GM23338 (cell line): ENCODE measurements around the gene SPIRE1. TPM values are rescaled to one million over a fixed set of nuclear protein-coding genes. Genes with fewer than 3 reads are reported as not detected.

ENCODE experiments used
- ATAC-seq: fragments of 200-7000 bp; cut with Tn5 transposase; 3 replicates; pipeline ENCODE4 v1.9.1; 2020
- DNase-seq: peaks from one replicate; pipeline ENCODE4 v3.0.0-alpha.2; 2015; ENCODE audit warnings: low spot score
- H2AFZ ChIP-seq: fragments of 200-600 bp; sonication (generic); 2 replicates; pipeline ENCODE4 v1.8.0; 2016; ENCODE audit warnings: antibody characterized with exemption, mild to moderate bottlenecking, moderate library complexity
- H3F3A ChIP-seq: fragments of 200-600 bp; sonication (generic); replicated peaks from 2 replicates; pipeline ENCODE4 v1.8.0; 2017; ENCODE audit warnings: antibody characterized with exemption, mixed run types, low read depth
- H3K27ac ChIP-seq: fragments of 200-600 bp; sonication (generic); 2 replicates; pipeline ENCODE4 v1.6.1; 2016; ENCODE audit warnings: low read depth
- H3K27me3 ChIP-seq: fragments of 200-600 bp; sonication (generic); 2 replicates; pipeline ENCODE4 v1.8.0; 2016; ENCODE audit warnings: mild to moderate bottlenecking, mixed run types, moderate library complexity; ENCODE audit not compliant: insufficient read depth
- H3K36me3 ChIP-seq: fragments of 200-600 bp; sonication (generic); 2 replicates; pipeline ENCODE4 v1.8.0; 2016; ENCODE audit warnings: mild to moderate bottlenecking; ENCODE audit not compliant: insufficient read depth
- H3K4me1 ChIP-seq: fragments of 200-600 bp; sonication (generic); 2 replicates; pipeline ENCODE4 v1.8.0; 2016; ENCODE audit warnings: mild to moderate bottlenecking, moderate library complexity; ENCODE audit not compliant: insufficient read depth
- H3K4me2 ChIP-seq: fragments of 200-600 bp; sonication (generic); 2 replicates; pipeline ENCODE4 v1.7.1; 2017; ENCODE audit warnings: mixed run types
- H3K4me3 ChIP-seq: fragments of 200-600 bp; sonication (generic); 2 replicates; pipeline ENCODE4 v1.6.1; 2016; ENCODE audit warnings: mixed run types
- H3K79me2 ChIP-seq: fragments of 200-600 bp; sonication (generic); replicated peaks from 2 replicates; pipeline ENCODE4 v1.8.0; 2017; ENCODE audit warnings: mild to moderate bottlenecking; ENCODE audit not compliant: insufficient read depth
- H3K9me2 ChIP-seq: fragments of 200-600 bp; sonication (generic); 2 replicates; pipeline ENCODE4 v1.8.0; 2017; ENCODE audit not compliant: insufficient read depth
- H4K20me1 ChIP-seq: fragments of 200-600 bp; sonication (generic); replicated peaks from 2 replicates; pipeline ENCODE4 v1.8.0; 2017; ENCODE audit warnings: mild to moderate bottlenecking; ENCODE audit not compliant: insufficient read depth
- H3K27ac Mint-ChIP-seq: 2 replicates; pipeline ENCODE4 v1.8.0; 2020; ENCODE audit warnings: inconsistent platforms, mild to moderate bottlenecking, moderate library complexity, mixed read lengths
- H3K27me3 Mint-ChIP-seq: 3 replicates; pipeline ENCODE4 v1.8.0; 2022; ENCODE audit warnings: low read depth, mild to moderate bottlenecking, moderate library complexity, mixed read lengths, inconsistent platforms; ENCODE audit not compliant: insufficient read depth, poor library complexity
- H3K36me3 Mint-ChIP-seq: 3 replicates; pipeline ENCODE4 v1.8.0; 2021; ENCODE audit warnings: low read depth, mild to moderate bottlenecking, inconsistent platforms, moderate library complexity, mixed read lengths
- H3K4me1 Mint-ChIP-seq: 3 replicates; pipeline ENCODE4 v1.8.0; 2020; ENCODE audit warnings: mild to moderate bottlenecking, inconsistent platforms, mixed read lengths
- H3K4me3 Mint-ChIP-seq: 3 replicates; pipeline ENCODE4 v1.8.0; 2021; ENCODE audit warnings: moderate library complexity, mild to moderate bottlenecking, inconsistent platforms, mixed read lengths
- H3K9me3 Mint-ChIP-seq: 3 replicates; pipeline ENCODE4 v1.8.0; 2020; ENCODE audit warnings: moderate library complexity, mild to moderate bottlenecking, inconsistent platforms, mixed read lengths
- CREB1 ChIP-seq: fragments of 250-450 bp; sonication (Bioruptor Pico); IDR thresholded peaks from 2 replicates; pipeline ENCODE4 v1.5.0; 2020; ENCODE audit warnings: low read depth, mild to moderate bottlenecking, moderate library complexity
- CTCF ChIP-seq, 2 experiments: fragments of 200-600 bp in 1 of 2; sonication (generic) in 1 of 2; conservative IDR thresholded peaks; 2 replicates each; pipeline versions ENCODE4 v1.5.1 to v1.6.1; 2016 to 2017; ENCODE audit warnings: antibody characterized with exemption in 2 of 2, low read depth in 2 of 2, mild to moderate bottlenecking in 2 of 2, moderate library complexity in 1 of 2
- ETS1 ChIP-seq: IDR thresholded peaks from 2 replicates; pipeline ENCODE4 v1.6.1; 2016; ENCODE audit warnings: antibody characterized with exemption
- EZH2 ChIP-seq: fragments of 200-600 bp; sonication (generic); IDR thresholded peaks from one replicate; pipeline ENCODE4 v1.8.0; 2017; ENCODE audit warnings: antibody characterized with exemption, mild to moderate bottlenecking, low read depth; ENCODE audit not compliant: unreplicated experiment
- EZH2phosphoT487 ChIP-seq: fragments of 200-600 bp; sonication (generic); IDR thresholded peaks from one replicate; pipeline ENCODE4 v1.8.1; 2018; ENCODE audit warnings: antibody characterized with exemption; ENCODE audit not compliant: unreplicated experiment
- JUNB ChIP-seq: IDR thresholded peaks from one replicate; pipeline ENCODE4 v1.6.1; 2016; ENCODE audit warnings: antibody characterized with exemption; ENCODE audit not compliant: unreplicated experiment
- NANOG ChIP-seq: IDR thresholded peaks from 2 replicates; pipeline ENCODE4 v1.6.1; 2016; ENCODE audit warnings: antibody characterized with exemption, borderline replicate concordance
- POLR2AphosphoS5 ChIP-seq: IDR thresholded peaks from 2 replicates; pipeline ENCODE4 v1.6.1; 2016; ENCODE audit warnings: antibody characterized with exemption, low read depth
- REST ChIP-seq: IDR thresholded peaks from one replicate; pipeline ENCODE4 v1.6.1; 2018; ENCODE audit warnings: antibody characterized with exemption; ENCODE audit not compliant: unreplicated experiment
- STAT1 ChIP-seq: IDR thresholded peaks from one replicate; pipeline ENCODE4 v1.6.1; 2016; ENCODE audit warnings: antibody characterized with exemption; ENCODE audit not compliant: unreplicated experiment
- ZNF114 ChIP-seq: fragments of 250-450 bp; sonication (Bioruptor Pico); IDR thresholded peaks from 2 replicates; pipeline ENCODE4 v1.5.0; 2020; ENCODE audit warnings: mild to moderate bottlenecking, moderate library complexity
- ZNF331 ChIP-seq: fragments of 250-450 bp; sonication (Bioruptor Pico); IDR thresholded peaks from 2 replicates; pipeline ENCODE4 v1.5.0; 2020; ENCODE audit warnings: low read depth, mild to moderate bottlenecking, moderate library complexity
- polyA plus RNA-seq: library from polyadenylated mRNA; unstranded; fragments of >200 nt; fragmentation: Nextera tagmentation; extraction: Ambion mirVana; gene quantifications from 2 replicates; pipeline ENCODE4 v1.2.1, GENCODE V29; 2016
- total RNA-seq: library from RNA; depleted of rRNA; stranded (reverse); fragments of >200 nt; shearing (Covaris generic); gene quantifications from 2 replicates; pipeline ENCODE4 v1.2.3, GENCODE V29; 2014
- TF ChIP-seq, protein P1 (sequence below): fragments of 250-450 bp; sonication (Bioruptor Pico); IDR thresholded peaks from 2 replicates; pipeline ENCODE4 v1.5.0; 2020; ENCODE audit warnings: mild to moderate bottlenecking, moderate library complexity

Gene SPIRE1
- total and polyA plus RNA-seq, 2 experiments from 2014 or later = 2.9 to 15.5 TPM

DNA sequence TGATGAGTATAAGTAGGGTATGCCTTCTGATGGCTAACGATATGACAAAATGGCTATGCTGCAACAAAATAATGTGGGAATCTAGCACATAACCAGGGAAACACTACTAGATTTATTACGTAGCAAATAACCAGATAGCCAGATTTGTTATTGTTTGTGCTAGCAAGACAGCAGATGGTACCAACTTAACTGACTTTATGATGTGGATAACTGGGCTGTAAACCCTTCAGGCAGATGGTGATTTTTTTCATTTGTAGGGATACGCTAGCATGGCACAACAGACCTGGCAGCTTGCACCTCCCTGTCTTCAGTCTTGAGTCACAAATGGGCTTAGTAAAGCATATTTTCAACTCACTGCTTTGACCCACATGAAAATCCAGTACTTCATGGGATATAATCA lies 201.5 kb downstream of the SPIRE1 start:
- Histone ChIP-seq H3F3A (no peaks in the 10 kb centered on the region), H4K20me1 (no peaks in the 10 kb centered on the region), H3K36me3 (no peaks in the 10 kb centered on the region), H3K4me3 (no peak overlapping the region), H3K4me2 (no peak overlapping the region), H3K27ac (no peak overlapping the region), H3K27me3 (no peaks in the 10 kb centered on the region), H3K79me2 (no peaks in the 10 kb centered on the region), H3K9me2 (no peaks in the 10 kb centered on the region), H3K4me1 (no peaks in the 10 kb centered on the region), H2AFZ (no peak overlapping the region)
- Mint-ChIP-seq H3K36me3 (peaks cover 2% of the 10 kb centered on the region; the same call in 1 of the 3 replicates), H3K4me3 (no peak overlapping the region), H3K27ac (no peak overlapping the region), H3K9me3 (no peaks in the 10 kb centered on the region), H3K27me3 (no peaks in the 10 kb centered on the region), H3K4me1 (peaks cover 3% of the 10 kb centered on the region; the same call in 1 of the 3 replicates)
- ATAC-seq = no peak
- TF ChIP-seq POLR2AphosphoS5 (no peak), STAT1 (no peak), ZNF331 (no peak), REST (no peak), ZNF114 (CRISPR knock-in tag) (no peak), EZH2 (no peak), EZH2phosphoT487 (no peak), CTCF (conservative IDR thresholded peaks at IDR 0.05; ENCODE audit: low read depth in 2 of 2) (no peak), JUNB (no peak), ETS1 (no peak), CREB1 (no peak), NANOG (no peak)
- TF ChIP-seq, protein P1, sequence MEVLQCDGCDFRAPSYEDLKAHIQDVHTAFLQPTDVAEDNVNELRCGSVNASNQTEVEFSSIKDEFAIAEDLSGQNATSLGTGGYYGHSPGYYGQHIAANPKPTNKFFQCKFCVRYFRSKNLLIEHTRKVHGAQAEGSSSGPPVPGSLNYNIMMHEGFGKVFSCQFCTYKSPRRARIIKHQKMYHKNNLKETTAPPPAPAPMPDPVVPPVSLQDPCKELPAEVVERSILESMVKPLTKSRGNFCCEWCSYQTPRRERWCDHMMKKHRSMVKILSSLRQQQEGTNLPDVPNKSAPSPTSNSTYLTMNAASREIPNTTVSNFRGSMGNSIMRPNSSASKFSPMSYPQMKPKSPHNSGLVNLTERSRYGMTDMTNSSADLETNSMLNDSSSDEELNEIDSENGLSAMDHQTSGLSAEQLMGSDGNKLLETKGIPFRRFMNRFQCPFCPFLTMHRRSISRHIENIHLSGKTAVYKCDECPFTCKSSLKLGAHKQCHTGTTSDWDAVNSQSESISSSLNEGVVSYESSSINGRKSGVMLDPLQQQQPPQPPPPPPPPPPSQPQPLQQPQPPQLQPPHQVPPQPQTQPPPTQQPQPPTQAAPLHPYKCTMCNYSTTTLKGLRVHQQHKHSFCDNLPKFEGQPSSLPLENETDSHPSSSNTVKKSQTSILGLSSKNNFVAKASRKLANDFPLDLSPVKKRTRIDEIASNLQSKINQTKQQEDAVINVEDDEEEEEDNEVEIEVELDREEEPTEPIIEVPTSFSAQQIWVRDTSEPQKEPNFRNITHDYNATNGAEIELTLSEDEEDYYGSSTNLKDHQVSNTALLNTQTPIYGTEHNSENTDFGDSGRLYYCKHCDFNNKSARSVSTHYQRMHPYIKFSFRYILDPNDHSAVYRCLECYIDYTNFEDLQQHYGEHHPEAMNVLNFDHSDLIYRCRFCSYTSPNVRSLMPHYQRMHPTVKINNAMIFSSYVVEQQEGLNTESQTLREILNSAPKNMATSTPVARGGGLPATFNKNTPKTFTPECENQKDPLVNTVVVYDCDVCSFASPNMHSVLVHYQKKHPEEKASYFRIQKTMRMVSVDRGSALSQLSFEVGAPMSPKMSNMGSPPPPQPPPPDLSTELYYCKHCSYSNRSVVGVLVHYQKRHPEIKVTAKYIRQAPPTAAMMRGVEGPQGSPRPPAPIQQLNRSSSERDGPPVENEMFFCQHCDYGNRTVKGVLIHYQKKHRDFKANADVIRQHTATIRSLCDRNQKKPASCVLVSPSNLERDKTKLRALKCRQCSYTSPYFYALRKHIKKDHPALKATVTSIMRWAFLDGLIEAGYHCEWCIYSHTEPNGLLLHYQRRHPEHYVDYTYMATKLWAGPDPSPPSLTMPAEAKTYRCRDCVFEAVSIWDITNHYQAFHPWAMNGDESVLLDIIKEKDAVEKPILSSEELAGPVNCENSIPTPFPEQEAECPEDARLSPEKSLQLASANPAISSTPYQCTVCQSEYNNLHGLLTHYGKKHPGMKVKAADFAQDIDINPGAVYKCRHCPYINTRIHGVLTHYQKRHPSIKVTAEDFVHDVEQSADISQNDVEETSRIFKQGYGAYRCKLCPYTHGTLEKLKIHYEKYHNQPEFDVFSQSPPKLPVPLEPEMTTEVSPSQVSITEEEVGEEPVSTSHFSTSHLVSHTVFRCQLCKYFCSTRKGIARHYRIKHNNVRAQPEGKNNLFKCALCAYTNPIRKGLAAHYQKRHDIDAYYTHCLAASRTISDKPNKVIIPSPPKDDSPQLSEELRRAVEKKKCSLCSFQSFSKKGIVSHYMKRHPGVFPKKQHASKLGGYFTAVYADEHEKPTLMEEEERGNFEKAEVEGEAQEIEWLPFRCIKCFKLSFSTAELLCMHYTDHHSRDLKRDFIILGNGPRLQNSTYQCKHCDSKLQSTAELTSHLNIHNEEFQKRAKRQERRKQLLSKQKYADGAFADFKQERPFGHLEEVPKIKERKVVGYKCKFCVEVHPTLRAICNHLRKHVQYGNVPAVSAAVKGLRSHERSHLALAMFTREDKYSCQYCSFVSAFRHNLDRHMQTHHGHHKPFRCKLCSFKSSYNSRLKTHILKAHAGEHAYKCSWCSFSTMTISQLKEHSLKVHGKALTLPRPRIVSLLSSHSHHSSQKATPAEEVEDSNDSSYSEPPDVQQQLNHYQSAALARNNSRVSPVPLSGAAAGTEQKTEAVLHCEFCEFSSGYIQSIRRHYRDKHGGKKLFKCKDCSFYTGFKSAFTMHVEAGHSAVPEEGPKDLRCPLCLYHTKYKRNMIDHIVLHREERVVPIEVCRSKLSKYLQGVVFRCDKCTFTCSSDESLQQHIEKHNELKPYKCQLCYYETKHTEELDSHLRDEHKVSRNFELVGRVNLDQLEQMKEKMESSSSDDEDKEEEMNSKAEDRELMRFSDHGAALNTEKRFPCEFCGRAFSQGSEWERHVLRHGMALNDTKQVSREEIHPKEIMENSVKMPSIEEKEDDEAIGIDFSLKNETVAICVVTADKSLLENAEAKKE (CRISPR knock-in tag) = no peak
- no peak for DNase-seq
